HG03342 (cell line): Measurements from ENCODE around the gene CHRDL1.

Experiments used
- ATAC-seq: cut with Tn5 transposase; IDR thresholded peaks from one replicate; pipeline ENCODE4 v1.9.1; 2021; ENCODE audit warnings: mild to moderate bottlenecking, moderate library complexity; ENCODE audit not compliant: unreplicated experiment

CHRDL1 gene

GRCh38 chrX:110745288-110745687 lies 50.3 kb downstream of the CHRDL1 start:
- no peak for ATAC-seq

- ATAC-seq: peak; percentile 53
Observed at GRCh38 chrX:110743679-110744340, 51.8 kb downstream of the CHRDL1 start.

DNA sequence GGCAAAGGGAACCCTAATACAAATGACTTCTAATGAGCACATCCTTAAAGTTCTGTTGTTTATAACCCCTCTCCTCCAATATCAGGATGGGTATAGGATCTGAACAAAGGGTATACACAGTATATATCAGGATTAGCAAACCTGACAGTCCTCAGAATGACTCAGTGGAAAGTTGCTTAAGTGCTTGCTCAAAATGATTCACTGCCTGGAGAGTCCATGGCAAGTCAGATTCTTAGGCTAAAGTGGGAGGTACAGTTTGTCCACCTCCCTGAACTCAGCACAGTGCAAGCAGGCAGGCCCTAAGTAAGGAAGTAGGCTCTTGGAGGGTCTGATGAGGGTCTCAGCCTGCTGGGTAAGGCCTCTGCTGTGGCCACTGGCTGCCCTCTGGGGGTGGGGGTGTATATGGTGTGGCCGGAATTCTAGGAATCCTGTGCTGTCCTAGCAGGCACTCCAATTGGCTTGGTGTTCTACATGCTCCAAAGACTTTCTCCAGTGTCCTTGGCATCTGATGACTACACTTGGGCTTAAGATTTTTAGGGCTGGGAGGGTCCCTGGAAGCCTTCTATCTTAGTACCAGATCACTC lies 54.3 kb downstream of the CHRDL1 start:
- no peak for ATAC-seq

DNA sequence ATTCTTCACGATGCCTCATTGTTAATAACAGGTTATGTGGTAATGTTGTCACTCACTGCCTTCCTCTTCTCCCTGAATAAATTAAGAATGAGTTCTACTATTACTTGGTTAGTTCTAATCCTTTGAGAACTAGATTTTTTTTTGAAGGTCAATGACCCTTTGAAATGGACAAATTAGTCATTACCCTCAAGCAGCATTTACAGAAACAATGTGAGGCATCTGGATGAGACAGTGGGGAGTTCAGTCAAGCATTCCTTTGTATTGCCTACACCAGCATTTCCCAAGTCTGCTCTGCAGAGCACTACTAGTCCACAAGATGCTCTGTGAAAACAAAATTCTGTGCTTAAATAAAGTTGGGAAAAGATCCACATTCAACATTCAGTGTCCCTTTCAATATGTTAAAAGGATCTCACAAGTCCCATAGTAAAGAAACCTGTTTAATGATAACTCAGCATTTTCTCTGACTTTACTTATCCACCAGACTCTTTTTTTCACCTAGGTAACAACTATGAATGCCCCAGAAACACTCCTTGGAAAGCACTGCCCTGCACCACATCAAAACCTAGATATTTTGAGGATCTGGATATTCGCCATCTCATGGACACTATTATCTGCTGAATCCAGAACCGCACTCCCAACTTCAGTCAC lies 60.6 kb downstream of the CHRDL1 start:
- ATAC-seq: no peak

DNA sequence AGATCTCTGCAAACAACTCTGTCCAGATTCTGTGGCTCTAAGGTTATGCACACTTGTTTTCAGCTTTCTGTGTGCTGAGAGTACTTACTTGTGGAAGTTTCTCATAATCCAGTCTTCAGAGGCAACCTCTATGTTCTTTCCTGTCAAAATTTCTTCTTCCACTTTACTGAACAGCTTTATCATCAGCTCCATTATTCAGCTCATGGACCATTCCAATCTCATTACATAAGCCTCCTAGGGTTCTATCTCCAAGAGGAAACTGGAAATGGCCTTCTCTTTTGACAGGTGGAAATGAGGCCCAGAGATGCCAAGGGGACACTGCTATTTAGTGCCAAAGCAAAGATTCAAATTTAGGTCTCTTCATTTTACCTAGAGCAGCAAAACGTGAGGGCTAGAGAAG lies 61.3 kb downstream of the CHRDL1 start:
- ATAC-seq: no peak

GRCh38 chrX:110733166-110733565 lies 62.5 kb downstream of the CHRDL1 start:
- ATAC-seq: no peak

GRCh38 chrX:110732266-110732665 lies 63.4 kb downstream of the CHRDL1 start:
- no peak for ATAC-seq

DNA sequence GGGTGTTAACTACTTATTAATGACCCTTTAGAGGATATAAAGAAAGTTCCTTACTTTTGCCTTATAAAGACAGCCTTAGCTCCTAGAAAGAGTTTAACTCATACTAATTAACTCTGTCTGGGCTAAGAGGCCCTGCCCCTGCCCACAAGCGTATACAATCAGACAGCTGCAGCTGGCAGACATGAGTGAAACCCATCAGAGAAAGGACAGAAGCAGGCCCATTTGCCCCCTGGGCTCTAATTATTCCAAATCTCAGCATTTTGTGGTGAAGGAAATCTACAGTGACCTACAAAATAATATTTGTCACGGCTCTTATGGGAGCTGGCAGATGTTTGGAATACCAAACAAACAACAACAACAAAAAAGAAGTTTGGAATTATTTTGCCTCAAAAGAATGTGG lies 71.8 kb downstream of the CHRDL1 start:
- no peak for ATAC-seq

DNA sequence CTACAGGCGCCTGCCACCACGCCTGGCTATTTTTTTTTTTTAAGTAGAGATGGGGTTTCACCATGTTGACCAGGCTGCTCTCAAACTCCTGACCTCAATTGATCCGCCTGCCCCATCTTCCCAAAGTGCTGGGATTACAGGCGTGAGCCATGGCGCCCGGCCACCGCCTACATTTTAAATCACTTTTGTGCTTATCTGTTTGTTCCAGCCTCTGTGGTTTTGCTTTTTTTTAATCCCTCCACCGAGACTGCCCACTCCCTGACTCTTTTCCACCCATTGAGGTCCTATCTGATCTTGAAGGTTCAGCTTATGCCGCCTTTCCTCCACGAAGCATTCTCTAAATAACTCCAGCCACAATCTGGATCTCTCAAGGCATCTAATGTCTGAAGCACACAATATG lies 73.5 kb downstream of the CHRDL1 start:
- no peak for ATAC-seq

DNA sequence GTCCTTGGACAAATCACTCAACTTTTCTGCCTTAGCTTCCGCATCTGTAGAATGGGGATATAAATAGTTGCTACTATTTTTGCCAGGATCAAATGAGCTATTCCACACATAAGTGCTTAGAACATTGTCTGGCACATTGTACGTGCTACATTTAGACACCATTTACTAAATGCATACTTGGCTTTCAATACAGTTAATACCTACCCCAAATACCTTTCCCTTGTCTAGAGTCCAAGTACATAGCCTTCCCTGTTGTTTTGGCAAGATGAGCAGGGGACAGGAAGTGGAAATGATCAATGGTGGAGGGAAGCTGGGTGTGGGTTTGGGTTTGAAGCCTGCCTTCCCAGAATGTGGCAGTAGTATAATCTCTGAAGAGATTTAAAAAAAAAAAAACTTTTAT lies 82.0 kb downstream of the CHRDL1 start:
- no peak for ATAC-seq

DNA sequence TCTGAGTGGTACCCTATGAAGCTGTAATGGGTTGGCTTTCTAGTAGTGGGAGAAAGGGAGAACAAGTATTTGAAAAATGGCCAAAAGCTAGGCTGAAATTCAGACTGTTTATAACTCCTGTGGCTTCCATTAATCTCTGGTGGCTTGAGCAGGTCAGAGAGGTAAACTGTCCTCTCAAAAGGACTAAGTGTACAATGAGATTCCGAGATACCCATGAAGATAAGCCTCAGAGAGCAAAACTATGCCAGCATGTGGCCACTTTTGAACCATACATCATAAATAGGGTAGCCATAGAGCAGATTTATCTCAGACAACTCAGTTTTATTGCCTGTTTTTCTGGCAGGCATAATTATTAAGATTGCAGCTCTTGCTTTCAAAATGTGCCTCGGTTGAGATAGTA lies 89.2 kb downstream of the CHRDL1 start:
- no peak for ATAC-seq

DNA sequence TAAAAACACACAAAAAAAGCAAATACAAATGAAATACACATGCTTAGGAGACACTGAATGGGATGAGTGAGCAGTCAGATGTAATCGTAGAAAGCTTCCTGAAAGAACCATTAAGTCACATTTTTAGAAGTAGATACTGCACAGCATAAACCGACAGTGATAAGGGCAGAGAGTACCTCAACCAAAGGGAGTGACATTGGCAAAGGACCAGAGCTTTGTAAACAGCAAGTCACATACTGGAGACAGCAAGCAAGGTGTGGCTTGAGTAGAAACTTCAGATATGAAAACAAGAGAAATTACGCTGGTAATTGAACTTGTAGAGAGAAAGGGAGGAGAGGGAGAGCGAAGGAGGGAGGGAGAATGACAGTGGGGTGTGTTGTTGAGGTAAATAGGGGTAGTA lies 92.0 kb downstream of the CHRDL1 start:
- ATAC-seq: no peak

DNA sequence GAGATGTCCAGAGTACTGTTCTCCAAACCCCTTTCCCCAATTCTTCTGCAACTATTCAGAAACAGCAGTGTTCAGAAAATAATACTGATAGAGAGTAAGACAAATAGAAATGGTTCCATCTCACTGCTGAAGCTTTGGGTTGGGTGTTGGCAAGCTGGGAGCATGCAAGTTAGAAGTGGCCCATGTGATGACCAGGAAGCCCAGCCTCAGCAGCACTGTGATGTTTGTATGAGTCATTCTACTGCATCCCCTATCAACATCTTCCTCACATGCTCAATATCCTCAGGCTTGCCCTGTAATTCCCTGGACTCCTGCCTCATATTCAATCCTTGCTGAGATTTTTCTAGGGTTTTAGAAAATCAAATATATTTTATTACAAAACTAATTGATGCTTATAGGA lies 96.5 kb downstream of the CHRDL1 start:
- peak; percentile 27 for ATAC-seq

DNA sequence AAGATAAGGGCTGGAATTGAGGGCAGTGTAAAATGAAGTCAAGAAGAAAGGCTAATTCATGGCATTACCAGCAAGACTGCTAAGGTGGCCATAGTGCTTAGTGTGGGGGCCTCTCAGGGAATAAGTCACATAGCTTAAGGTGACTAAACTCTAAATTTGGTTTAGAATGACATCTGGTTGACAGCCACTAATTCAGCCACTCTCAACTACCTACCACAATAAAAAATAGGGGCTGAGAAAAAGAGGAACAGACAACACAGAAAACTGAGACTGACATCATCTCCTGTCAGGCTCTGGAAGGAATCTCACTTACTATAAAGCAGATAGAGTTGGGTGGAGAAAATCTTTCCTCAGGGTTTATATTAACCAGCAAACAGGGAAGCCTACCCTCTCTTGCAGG lies 96.9 kb downstream of the CHRDL1 start:
- ATAC-seq: peak; percentile 63

- no peak for ATAC-seq
Observed at GRCh38 chrX:110692866-110693265, 102.8 kb downstream of the CHRDL1 start.

GRCh38 chrX:110691446-110691845 lies 104.2 kb downstream of the CHRDL1 start:
- ATAC-seq: no peak

GRCh38 chrX:110684653-110685052 lies 111.0 kb downstream of the CHRDL1 start:
- no peak for ATAC-seq

DNA sequence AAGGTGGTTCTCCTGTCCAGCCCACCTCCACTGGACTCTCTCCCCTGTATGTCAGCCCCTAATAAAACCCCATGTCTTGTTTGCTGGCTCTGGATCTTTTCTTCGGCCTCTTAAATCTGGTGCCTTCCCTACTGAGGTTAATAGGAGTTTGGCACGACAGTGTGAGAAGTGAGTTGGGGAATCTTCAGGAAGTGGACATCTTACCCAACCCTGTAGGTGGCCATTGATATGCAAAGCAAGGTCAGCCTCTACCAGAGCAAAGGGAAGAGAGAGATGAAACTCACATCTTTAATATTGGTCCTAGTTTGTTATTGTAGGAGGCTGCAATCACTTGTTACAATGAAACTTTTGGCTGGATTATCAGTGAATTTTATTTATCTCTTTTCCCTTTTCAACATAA lies 111.7 kb downstream of the CHRDL1 start:
- no peak for ATAC-seq

GRCh38 chrX:110678591-110678990 lies 117.0 kb downstream of the CHRDL1 start:
- ATAC-seq: no peak

DNA sequence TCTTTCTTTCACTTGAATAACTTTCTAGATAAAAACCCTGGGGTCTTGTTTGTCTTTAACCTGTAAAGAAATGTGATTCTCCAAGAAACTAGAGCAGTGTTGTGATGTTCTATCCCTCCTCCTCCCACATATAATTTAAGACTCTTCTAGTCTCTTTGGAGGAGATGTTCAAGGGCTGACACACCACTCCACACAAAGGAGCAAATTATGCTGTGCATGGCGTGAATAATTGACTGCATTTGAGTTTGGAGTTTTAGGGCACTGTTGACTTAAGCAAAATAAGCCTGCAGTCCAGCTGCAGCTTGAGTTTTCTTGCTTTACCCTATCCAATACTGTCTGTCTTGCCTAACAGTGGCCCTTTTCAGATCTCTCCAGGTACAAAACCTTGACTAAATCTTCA lies 119.7 kb downstream of the CHRDL1 start:
- ATAC-seq: no peak

GRCh38 chrX:110671068-110671803 lies 124.4 kb downstream of the CHRDL1 start:
- ATAC-seq: peak; percentile 95

- ATAC-seq: no peak
Observed at GRCh38 chrX:110669572-110669971, 126.0 kb downstream of the CHRDL1 start.
